ENCODE results near the gene PIAS3.

GRCh38 chr1:145884675-145885074 is 25.8 kb upstream of the PIAS3 start:
- TF ChIP-seq CTCF (IDR thresholded peaks at IDR 0.05) = no peak
- no peak for TF ChIP-seq POLR2A (IDR thresholded peaks at IDR 0.05)

All from uterus (tissue), 2 donors.